Vagina (tissue), 2 donors: ENCODE measurements around the gene GDAP2.

Source experiments
- POLR2A ChIP-seq, 2 donors: fragments of 450-650 bp; IDR thresholded peaks; one replicate each; pipeline ENCODE4 v1.6.1; 2017; ENCODE audit warnings: antibody characterized with exemption in 2 of 2, mild to moderate bottlenecking in 2 of 2, moderate library complexity in 2 of 2
- TF ChIP-seq, protein P1 (sequence below), 3 experiments: fragments of 450-650 bp in 2 of 3; fragments of 200-600 bp in 1 of 3; sonication (generic) in 1 of 3; IDR thresholded peaks; one replicate each; pipeline ENCODE4 v1.5.1; 2017 to 2019; ENCODE audit warnings: antibody characterized with exemption in 3 of 3, mild to moderate bottlenecking in 2 of 3, moderate library complexity in 2 of 3

DNA sequence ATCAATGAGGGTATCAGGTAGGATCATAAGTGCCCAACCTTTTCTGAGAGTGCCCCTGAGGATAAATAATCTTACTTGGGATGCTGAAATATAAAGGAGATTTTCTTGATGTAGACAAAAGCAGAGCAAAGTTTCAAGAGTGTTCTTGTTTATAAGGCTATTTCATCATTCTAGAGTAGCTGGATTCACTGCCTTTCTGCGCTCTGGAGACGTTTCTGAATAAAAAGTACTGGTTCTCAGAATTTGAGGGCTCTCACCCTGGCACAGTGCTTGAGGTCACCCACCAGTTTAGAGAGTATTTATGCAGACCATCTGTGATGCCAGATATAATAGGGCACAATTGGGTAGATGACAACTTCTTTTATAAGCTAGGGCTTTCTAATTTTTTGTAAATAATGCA is 103.3 kb downstream of the GDAP2 start:
- TF ChIP-seq, protein P1, sequence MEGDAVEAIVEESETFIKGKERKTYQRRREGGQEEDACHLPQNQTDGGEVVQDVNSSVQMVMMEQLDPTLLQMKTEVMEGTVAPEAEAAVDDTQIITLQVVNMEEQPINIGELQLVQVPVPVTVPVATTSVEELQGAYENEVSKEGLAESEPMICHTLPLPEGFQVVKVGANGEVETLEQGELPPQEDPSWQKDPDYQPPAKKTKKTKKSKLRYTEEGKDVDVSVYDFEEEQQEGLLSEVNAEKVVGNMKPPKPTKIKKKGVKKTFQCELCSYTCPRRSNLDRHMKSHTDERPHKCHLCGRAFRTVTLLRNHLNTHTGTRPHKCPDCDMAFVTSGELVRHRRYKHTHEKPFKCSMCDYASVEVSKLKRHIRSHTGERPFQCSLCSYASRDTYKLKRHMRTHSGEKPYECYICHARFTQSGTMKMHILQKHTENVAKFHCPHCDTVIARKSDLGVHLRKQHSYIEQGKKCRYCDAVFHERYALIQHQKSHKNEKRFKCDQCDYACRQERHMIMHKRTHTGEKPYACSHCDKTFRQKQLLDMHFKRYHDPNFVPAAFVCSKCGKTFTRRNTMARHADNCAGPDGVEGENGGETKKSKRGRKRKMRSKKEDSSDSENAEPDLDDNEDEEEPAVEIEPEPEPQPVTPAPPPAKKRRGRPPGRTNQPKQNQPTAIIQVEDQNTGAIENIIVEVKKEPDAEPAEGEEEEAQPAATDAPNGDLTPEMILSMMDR (IDR thresholded peaks at IDR 0.05): no peak
- TF ChIP-seq POLR2A (IDR thresholded peaks at IDR 0.05): no peak
